WERI-Rb-1 (cell line): ENCODE measurements around the gene SLC19A1.

Experiments
- DNase-seq: peaks from one replicate; pipeline ENCODE4 v3.0.0-alpha.2; 2020
- H3K27ac ChIP-seq: fragments of 250-450 bp; sonication (Bioruptor Pico); 2 replicates; pipeline ENCODE4 v1.5.1; 2020; ENCODE audit warnings: mild to moderate bottlenecking, moderate library complexity
- H3K27me3 ChIP-seq: fragments of 250-450 bp; sonication (Bioruptor Pico); 2 replicates; pipeline ENCODE4 v1.5.1; 2021; ENCODE audit warnings: mild to moderate bottlenecking, low read depth, moderate library complexity; ENCODE audit not compliant: insufficient read depth, severe bottlenecking
- H3K36me3 ChIP-seq: fragments of 250-450 bp; sonication (Bioruptor Pico); 2 replicates; pipeline ENCODE4 v1.5.1; 2020; ENCODE audit warnings: mild to moderate bottlenecking, moderate library complexity
- H3K4me3 ChIP-seq: 2 replicates; pipeline ENCODE4 v1.5.1; 2011; ENCODE audit warnings: low read depth, mild to moderate bottlenecking, control low read depth, low read length
- H3K9me3 ChIP-seq: fragments of 250-450 bp; sonication (Bioruptor Pico); 2 replicates; pipeline ENCODE4 v1.5.1; 2021; ENCODE audit warnings: mild to moderate bottlenecking, moderate library complexity; ENCODE audit not compliant: severe bottlenecking
- CTCF ChIP-seq: IDR thresholded peaks from 2 replicates; pipeline ENCODE4 v1.5.1; 2011; ENCODE audit warnings: low read depth, mild to moderate bottlenecking, control low read depth, inconsistent platforms, low read length

SLC19A1 gene

GRCh38 chr21:45491623-45492022 is 50.6 kb downstream of the SLC19A1 start:
- no peak overlapping the region for H3K4me3 ChIP-seq
- H3K27me3 ChIP-seq: no peaks in the 10 kb centered on the region
- no peaks in the 10 kb centered on the region for H3K36me3 ChIP-seq
- no peaks in the 10 kb centered on the region for H3K9me3 ChIP-seq
- no peak for DNase-seq
- no peak overlapping the region; the same call in 1 of the 2 replicates for H3K27ac ChIP-seq
- no peak for TF ChIP-seq CTCF

DNA sequence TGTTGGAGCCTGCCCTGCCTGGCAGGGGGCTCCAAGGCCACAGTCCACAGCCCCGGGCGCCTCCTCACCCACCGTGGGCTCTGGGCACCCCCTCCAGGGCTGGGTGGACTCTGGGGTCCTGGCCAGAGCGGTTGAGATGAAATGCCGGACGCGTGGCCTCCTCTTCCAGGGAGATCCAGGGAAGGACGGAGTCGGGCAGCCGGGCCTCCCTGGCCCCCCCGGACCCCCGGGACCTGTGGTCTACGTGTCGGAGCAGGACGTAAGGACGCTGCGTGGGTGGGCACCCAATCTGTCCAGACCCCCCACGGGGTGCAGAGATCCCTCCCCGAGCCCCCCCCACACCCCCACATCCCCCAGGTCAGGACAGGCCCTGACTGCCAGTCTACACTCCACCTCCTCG is 51.2 kb downstream of the SLC19A1 start:
- Histone ChIP-seq H3K27me3 (no peaks in the 10 kb centered on the region), H3K36me3 (no peaks in the 10 kb centered on the region), H3K27ac (no peak overlapping the region), H3K9me3 (no peaks in the 10 kb centered on the region), H3K4me3 (no peak overlapping the region)
- DNase-seq: no peak
- TF ChIP-seq CTCF: no peak

GRCh38 chr21:45490049-45490731 is 52.0 kb downstream of the SLC19A1 start:
- H3K36me3 ChIP-seq: no peaks in the 10 kb centered on the region
- no peak for DNase-seq
- no peaks in the 10 kb centered on the region for H3K27me3 ChIP-seq
- TF ChIP-seq CTCF: no peak
- H3K27ac ChIP-seq: no peak overlapping the region
- H3K9me3 ChIP-seq: no peaks in the 10 kb centered on the region
- H3K4me3 ChIP-seq: no peak overlapping the region

DNA sequence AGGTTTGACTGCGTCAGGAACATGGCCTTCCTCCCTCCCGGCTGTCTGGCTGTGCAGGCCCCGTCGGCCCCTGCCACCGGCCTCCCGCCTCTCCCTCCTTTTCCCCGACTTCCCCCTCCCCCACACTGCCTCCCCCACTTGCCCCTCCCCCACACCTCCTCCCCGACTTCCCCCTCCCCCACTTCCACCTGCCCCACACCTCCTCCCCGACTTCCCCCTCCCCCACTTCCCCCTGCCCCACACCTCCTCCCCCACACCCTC is 52.6 kb downstream of the SLC19A1 start:
- H3K27ac ChIP-seq: peak overlapping the region; percentile 34
- H3K9me3 ChIP-seq: no peaks in the 10 kb centered on the region

GRCh38 chr21:45488931-45489721 is 53.1 kb downstream of the SLC19A1 start:
- H3K27me3 ChIP-seq: no peaks in the 10 kb centered on the region
- no peak for DNase-seq
- H3K36me3 ChIP-seq: no peaks in the 10 kb centered on the region
- no peaks in the 10 kb centered on the region for H3K9me3 ChIP-seq
- TF ChIP-seq CTCF: no peak
- H3K4me3 ChIP-seq: no peak overlapping the region
- H3K27ac ChIP-seq: peak overlapping the region; percentile 34

More for the DNA sequence above, 52.6 kb downstream of the SLC19A1 start:
- Histone ChIP-seq H3K36me3 (no peaks in the 10 kb centered on the region), H3K27me3 (no peaks in the 10 kb centered on the region), H3K4me3 (no peak overlapping the region)
- DNase-seq: no peak
- no peak for TF ChIP-seq CTCF
